H9 (cell line): ENCODE measurements around the gene IL12B. TPM values are rescaled to one million over a fixed set of nuclear protein-coding genes. Genes with fewer than 3 reads are reported as not detected.
A peak's percentile ranks its signal among the peaks of the same experiment; 100 is the strongest.

ENCODE experiments used
- DNase-seq: peaks from one replicate; pipeline ENCODE4 v3.0.0-alpha.2; 2017
- H2AFZ ChIP-seq: one replicate; pipeline ENCODE4 v1.6.1; 2013; ENCODE audit warnings: mild to moderate bottlenecking, low read length, control low read depth, moderate library complexity
- H2AK5ac ChIP-seq: 2 replicates; pipeline ENCODE4 v1.6.1; 2013; ENCODE audit warnings: low read length, control low read depth, mixed read lengths; ENCODE audit not compliant: insufficient read length
- H2BK120ac ChIP-seq: one replicate; pipeline ENCODE4 v1.6.1; 2013; ENCODE audit warnings: low read depth, mild to moderate bottlenecking, low read length, control low read depth, inconsistent platforms; ENCODE audit not compliant: poor library complexity, severe bottlenecking
- H2BK12ac ChIP-seq: 2 replicates; pipeline ENCODE4 v1.6.1; 2013; ENCODE audit warnings: low read length, control low read depth, mixed read lengths, low read depth; ENCODE audit not compliant: insufficient read length
- H2BK15ac ChIP-seq: 2 replicates; pipeline ENCODE4 v1.6.1; 2013; ENCODE audit warnings: low read depth, low read length, control low read depth
- H2BK20ac ChIP-seq: one replicate; pipeline ENCODE4 v1.6.1; 2013; ENCODE audit warnings: low read depth, mild to moderate bottlenecking, low read length, control low read depth, inconsistent platforms; ENCODE audit not compliant: poor library complexity, severe bottlenecking
- H2BK5ac ChIP-seq: 2 replicates; pipeline ENCODE4 v1.6.1; 2013; ENCODE audit warnings: low read length, control low read depth, mixed read lengths; ENCODE audit not compliant: insufficient read length
- H3K14ac ChIP-seq: 2 replicates; pipeline ENCODE4 v1.6.1; 2013; ENCODE audit warnings: low read length, control low read depth; ENCODE audit not compliant: insufficient read depth
- H3K18ac ChIP-seq: 2 replicates; pipeline ENCODE4 v1.6.1; 2013; ENCODE audit warnings: low read depth, mild to moderate bottlenecking, mixed read lengths, low read length, control low read depth; ENCODE audit not compliant: insufficient read length
- H3K23ac ChIP-seq: 2 replicates; pipeline ENCODE4 v1.6.1; 2013; ENCODE audit warnings: low read length, control low read depth, mixed read lengths, low read depth; ENCODE audit not compliant: insufficient read length
- H3K23me2 ChIP-seq: 2 replicates; pipeline ENCODE4 v1.6.1; 2013; ENCODE audit warnings: low read depth, mild to moderate bottlenecking, mixed read lengths, low read length, control low read depth; ENCODE audit not compliant: insufficient read length, poor library complexity, severe bottlenecking
- H3K27ac ChIP-seq: 2 replicates; pipeline ENCODE4 v1.5.1; 2013; ENCODE audit warnings: low read length, control low read depth, mixed read lengths, low read depth; ENCODE audit not compliant: insufficient read length
- H3K27me3 ChIP-seq: 2 replicates; pipeline ENCODE4 v1.6.1; 2013; ENCODE audit warnings: low read length, control low read depth, inconsistent platforms; ENCODE audit not compliant: insufficient read depth
- H3K4ac ChIP-seq: 2 replicates; pipeline ENCODE4 v1.6.1; 2013; ENCODE audit warnings: low read depth, mild to moderate bottlenecking, control low read depth, inconsistent platforms, low read length, moderate library complexity
- H3K4me1 ChIP-seq: 2 replicates; pipeline ENCODE4 v1.6.1; 2013; ENCODE audit warnings: low read length, control low read depth, inconsistent platforms; ENCODE audit not compliant: insufficient read depth
- H3K4me2 ChIP-seq: 2 replicates; pipeline ENCODE4 v1.6.1; 2013; ENCODE audit warnings: low read length, control low read depth, mixed read lengths; ENCODE audit not compliant: insufficient read length, insufficient read depth
- H3K56ac ChIP-seq: 2 replicates; pipeline ENCODE4 v1.6.1; 2013; ENCODE audit warnings: low read depth, mild to moderate bottlenecking, mixed read lengths, low read length, control low read depth; ENCODE audit not compliant: insufficient read length
- H3K79me1 ChIP-seq: 2 replicates; pipeline ENCODE4 v1.6.1; 2013; ENCODE audit warnings: low read depth, mild to moderate bottlenecking, moderate library complexity, low read length, control low read depth, inconsistent platforms; ENCODE audit not compliant: insufficient read depth, poor library complexity, severe bottlenecking
- H3K79me2 ChIP-seq: 2 replicates; pipeline ENCODE4 v1.6.1; 2013; ENCODE audit warnings: low read length, control low read depth, inconsistent platforms; ENCODE audit not compliant: insufficient read depth
- H3K9ac ChIP-seq: 2 replicates; pipeline ENCODE4 v1.6.1; 2013; ENCODE audit warnings: low read length, control low read depth, mixed read lengths; ENCODE audit not compliant: insufficient read length; ENCODE audit errors: extremely low read depth
- H3K9me3 ChIP-seq: one replicate; pipeline ENCODE4 v1.6.1; 2013; ENCODE audit warnings: low read depth, low read length, inconsistent platforms; ENCODE audit not compliant: control insufficient read depth
- H3T11ph ChIP-seq: one replicate; pipeline ENCODE4 v1.6.1; 2013; ENCODE audit warnings: mild to moderate bottlenecking, low read length, control low read depth, inconsistent platforms
- H4K20me1 ChIP-seq: one replicate; pipeline ENCODE4 v1.6.1; 2013; ENCODE audit not compliant: control insufficient read depth, insufficient read length, insufficient read depth
- H4K5ac ChIP-seq: 2 replicates; pipeline ENCODE4 v1.6.1; 2013; ENCODE audit warnings: low read depth, mild to moderate bottlenecking, mixed read lengths, low read length, control low read depth; ENCODE audit not compliant: insufficient read length
- H4K8ac ChIP-seq: replicated peaks from 2 replicates; pipeline ENCODE4 v1.6.1; 2013; ENCODE audit warnings: low read length, control low read depth, mixed read lengths, low read depth; ENCODE audit not compliant: insufficient read length
- H4K91ac ChIP-seq: 2 replicates; pipeline ENCODE4 v1.6.1; 2013; ENCODE audit warnings: low read depth, mild to moderate bottlenecking, moderate library complexity, mixed read lengths, low read length, control low read depth; ENCODE audit not compliant: insufficient read length
- H3K27ac Mint-ChIP-seq, 3 experiments: 2 replicates in 2 of 3; 3 replicates in 1 of 3; pipeline ENCODE4 v1.8.0; 2020 to 2021; ENCODE audit warnings: mixed read lengths in 3 of 3, mild to moderate bottlenecking in 1 of 3, moderate library complexity in 1 of 3
- H3K27me3 Mint-ChIP-seq: 2 replicates; pipeline ENCODE4 v1.8.0; 2021; ENCODE audit warnings: low read depth, mild to moderate bottlenecking, moderate library complexity, mixed read lengths
- H3K36me3 Mint-ChIP-seq, 3 experiments: 2 replicates in 2 of 3; 3 replicates in 1 of 3; pipeline ENCODE4 v1.8.0; 2020 to 2021; ENCODE audit warnings: low read depth in 3 of 3, mixed read lengths in 3 of 3; ENCODE audit not compliant: insufficient read depth in 1 of 3
- H3K4me1 Mint-ChIP-seq, 2 experiments: 2 replicates each; pipeline ENCODE4 v1.8.0; 2020; ENCODE audit warnings: mixed read lengths in 2 of 2
- H3K4me3 Mint-ChIP-seq, 2 experiments: 2 replicates in 1 of 2; 3 replicates in 1 of 2; pipeline ENCODE4 v1.8.0; 2020 to 2021; ENCODE audit warnings: mild to moderate bottlenecking in 2 of 2, mixed read lengths in 2 of 2, moderate library complexity in 1 of 2
- H3K9me3 Mint-ChIP-seq, 2 experiments: 2 replicates in 1 of 2; 3 replicates in 1 of 2; pipeline ENCODE4 v1.8.0; 2020; ENCODE audit warnings: mild to moderate bottlenecking in 2 of 2, mixed read lengths in 2 of 2, moderate library complexity in 1 of 2
- WGBS: extraction: QIAGEN DNeasy Blood & Tissue Kit; methylation state at CpG from one replicate; pipeline ENCODE4 v1.1.7; 2013; ENCODE audit warnings: missing lambda C conversion rate, low lambda C conversion rate, mixed read lengths; ENCODE audit not compliant: insufficient read length; ENCODE audit errors: extremely low coverage; 5-methylcytosine and 5-hydroxymethylcytosine counted together
- total RNA-seq: library from RNA; stranded (reverse); gene quantifications from 2 replicates; pipeline ENCODE4 v1.2.1, GENCODE V29; 2021
- TF ChIP-seq, protein P1 (sequence below): fragments of 200-600 bp; sonication (generic); conservative IDR thresholded peaks from 3 replicates; pipeline ENCODE4 v1.8.0; 2021; ENCODE audit warnings: antibody characterized with exemption, mild to moderate bottlenecking

The IL12B gene
- total RNA-seq, 1 experiment from 2014 or later = not detected

DNA sequence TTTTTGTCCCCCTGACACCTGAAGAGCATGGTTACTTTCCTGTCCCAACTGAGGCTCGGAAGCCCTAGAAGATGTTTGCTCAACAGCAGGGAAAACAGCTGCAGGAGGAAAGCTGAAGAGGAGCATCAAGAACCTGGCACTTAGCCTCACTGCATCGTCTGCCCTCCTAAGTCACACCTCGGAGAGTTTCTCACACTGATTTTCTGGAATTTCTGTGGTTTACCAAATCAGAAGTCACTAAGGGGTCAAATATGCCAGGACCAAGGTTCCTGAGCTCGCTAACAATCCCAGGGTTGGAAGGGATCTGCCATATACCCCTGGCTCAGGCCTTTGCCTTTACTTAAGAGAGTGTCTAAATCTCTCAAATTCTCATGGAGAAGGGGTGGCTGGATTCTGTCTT is 5.3 kb downstream of the IL12B start:
- WGBS = no CpG with 5 or more reads among the region's 4 CpGs
- no peak overlapping the region for H2BK12ac ChIP-seq
- H3K56ac ChIP-seq = no peak overlapping the region
- no peak overlapping the region for H3K4ac ChIP-seq
- no peaks in the 10 kb centered on the region for H3K79me1 ChIP-seq
- H4K5ac ChIP-seq = no peak overlapping the region
- no peak overlapping the region for H2AFZ ChIP-seq
- TF ChIP-seq, protein P1, sequence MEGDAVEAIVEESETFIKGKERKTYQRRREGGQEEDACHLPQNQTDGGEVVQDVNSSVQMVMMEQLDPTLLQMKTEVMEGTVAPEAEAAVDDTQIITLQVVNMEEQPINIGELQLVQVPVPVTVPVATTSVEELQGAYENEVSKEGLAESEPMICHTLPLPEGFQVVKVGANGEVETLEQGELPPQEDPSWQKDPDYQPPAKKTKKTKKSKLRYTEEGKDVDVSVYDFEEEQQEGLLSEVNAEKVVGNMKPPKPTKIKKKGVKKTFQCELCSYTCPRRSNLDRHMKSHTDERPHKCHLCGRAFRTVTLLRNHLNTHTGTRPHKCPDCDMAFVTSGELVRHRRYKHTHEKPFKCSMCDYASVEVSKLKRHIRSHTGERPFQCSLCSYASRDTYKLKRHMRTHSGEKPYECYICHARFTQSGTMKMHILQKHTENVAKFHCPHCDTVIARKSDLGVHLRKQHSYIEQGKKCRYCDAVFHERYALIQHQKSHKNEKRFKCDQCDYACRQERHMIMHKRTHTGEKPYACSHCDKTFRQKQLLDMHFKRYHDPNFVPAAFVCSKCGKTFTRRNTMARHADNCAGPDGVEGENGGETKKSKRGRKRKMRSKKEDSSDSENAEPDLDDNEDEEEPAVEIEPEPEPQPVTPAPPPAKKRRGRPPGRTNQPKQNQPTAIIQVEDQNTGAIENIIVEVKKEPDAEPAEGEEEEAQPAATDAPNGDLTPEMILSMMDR = no peak
- no peak overlapping the region for H4K91ac ChIP-seq
- H3K23ac ChIP-seq = no peak overlapping the region
- no peaks in the 10 kb centered on the region for H3K9me3 ChIP-seq
- H2BK5ac ChIP-seq = no peak overlapping the region
- no peak overlapping the region for H3K4me2 ChIP-seq
- H2BK120ac ChIP-seq = no peak overlapping the region
- Mint-ChIP-seq H3K36me3 (no peaks in the 10 kb centered on the region), H3K9me3 (no peaks in the 10 kb centered on the region), H3K4me1 (no peaks in the 10 kb centered on the region), H3K27me3 (peaks cover 8% of the 10 kb centered on the region; the same call in 1 of the 2 replicates), H3K4me3 (no peak overlapping the region), H3K27ac (peak overlapping the region in 1 of 3 experiments; percentile 82; a peak in 1 of 7 replicates)
- H3K14ac ChIP-seq = no peak overlapping the region
- H4K20me1 ChIP-seq = no peaks in the 10 kb centered on the region
- no peak overlapping the region for H2BK20ac ChIP-seq
- no peak overlapping the region for H2AK5ac ChIP-seq
- H3K18ac ChIP-seq = no peak overlapping the region
- no peak overlapping the region for H4K8ac ChIP-seq
- H3K27me3 ChIP-seq = no peaks in the 10 kb centered on the region
- H2BK15ac ChIP-seq = no peak overlapping the region
- no peaks in the 10 kb centered on the region for H3K79me2 ChIP-seq
- no peak for DNase-seq
- no peaks in the 10 kb centered on the region for H3K4me1 ChIP-seq
- no peak overlapping the region for H3K9ac ChIP-seq
- H3K27ac ChIP-seq = no peak overlapping the region
- no peak overlapping the region for H3T11ph ChIP-seq
- no peaks in the 10 kb centered on the region for H3K23me2 ChIP-seq
